Measurements from ENCODE around the gene GRID2IP. TPM values are rescaled to one million over a fixed set of nuclear protein-coding genes. Genes with fewer than 3 reads are reported as not detected.
"Not testable (repeated sequence)": the region's sequence is repeated elsewhere in the genome, so short reads cannot be mapped to it uniquely, and the experiment has no call there.

The GRID2IP gene
- total RNA-seq, 1 donor from 2014 or later = 0.27 TPM

- no peak for DNase-seq (ENCODE audit: low read depth)
Measured at GRCh38 chr7:6494365-6494764, 56.9 kb downstream of the GRID2IP start.

- no peak for DNase-seq (ENCODE audit: low read depth)
Measured at GRCh38 chr7:6491194-6491593, 60.1 kb downstream of the GRID2IP start.

GRCh38 chr7:6489612-6490011 is 61.6 kb downstream of the GRID2IP start:
- no peak for DNase-seq (ENCODE audit: low read depth)

GRCh38 chr7:6487184-6487545 is 64.1 kb downstream of the GRID2IP start:
- no peak for DNase-seq (ENCODE audit: low read depth)

GRCh38 chr7:6486438-6487183 is 64.7 kb downstream of the GRID2IP start:
- no peak for DNase-seq (ENCODE audit: low read depth)

- DNase-seq (ENCODE audit: low read depth) = no peak
Measured at GRCh38 chr7:6482743-6483119, 68.5 kb downstream of the GRID2IP start.

- no peak for DNase-seq (ENCODE audit: low read depth)
Measured at GRCh38 chr7:6482307-6482706, 69.0 kb downstream of the GRID2IP start.

- no peak for DNase-seq (ENCODE audit: low read depth)
Measured at GRCh38 chr7:6481445-6481844, 69.8 kb downstream of the GRID2IP start.

GRCh38 chr7:6480323-6480660 is 71.0 kb downstream of the GRID2IP start:
- DNase-seq (ENCODE audit: low read depth) = peak; percentile 81

GRCh38 chr7:6479067-6479466 is 72.2 kb downstream of the GRID2IP start:
- DNase-seq (ENCODE audit: low read depth) = no peak

- no peak for DNase-seq (ENCODE audit: low read depth)
Measured at GRCh38 chr7:6478186-6478585, 73.1 kb downstream of the GRID2IP start.

GRCh38 chr7:6477318-6477660 is 74.0 kb downstream of the GRID2IP start:
- DNase-seq (ENCODE audit: low read depth) = no peak

GRCh38 chr7:6476596-6477317 is 74.5 kb downstream of the GRID2IP start:
- peak; percentile 85 for DNase-seq (ENCODE audit: low read depth)

GRCh38 chr7:6475433-6476186 is 75.7 kb downstream of the GRID2IP start:
- DNase-seq (ENCODE audit: low read depth) = peak; percentile 63

GRCh38 chr7:6465862-6466261 is 85.4 kb downstream of the GRID2IP start:
- no peak for DNase-seq (ENCODE audit: low read depth)

- not testable (repeated sequence) for DNase-seq (ENCODE audit: low read depth)
Measured at GRCh38 chr7:6463609-6464008, 87.7 kb downstream of the GRID2IP start.

GRCh38 chr7:6461946-6462550 is 89.2 kb downstream of the GRID2IP start:
- DNase-seq (ENCODE audit: low read depth) = no peak

GRCh38 chr7:6460990-6461584 is 90.2 kb downstream of the GRID2IP start:
- no peak for DNase-seq (ENCODE audit: low read depth)

- no peak for DNase-seq (ENCODE audit: low read depth)
Measured at GRCh38 chr7:6460303-6460702, 91.0 kb downstream of the GRID2IP start.

GRCh38 chr7:6458676-6459075 is 92.6 kb downstream of the GRID2IP start:
- not testable (repeated sequence) for DNase-seq (ENCODE audit: low read depth)

GRCh38 chr7:6453734-6454133 is 97.5 kb downstream of the GRID2IP start:
- peak; percentile 61 for DNase-seq (ENCODE audit: low read depth)

Data from myocyte (in vitro differentiated cells).